Measurements from ENCODE around the gene ORC3.

Gene ORC3

GRCh38 chr6:87630746-87631145 lies 40.8 kb downstream of the ORC3 start:
- TF ChIP-seq GATA2 (IDR thresholded peaks at IDR 0.05; ENCODE audit: low read depth, low read length) (no peak), GATA3 (IDR thresholded peaks at IDR 0.05; ENCODE audit: low read depth, low read length) (no peak)

DNA sequence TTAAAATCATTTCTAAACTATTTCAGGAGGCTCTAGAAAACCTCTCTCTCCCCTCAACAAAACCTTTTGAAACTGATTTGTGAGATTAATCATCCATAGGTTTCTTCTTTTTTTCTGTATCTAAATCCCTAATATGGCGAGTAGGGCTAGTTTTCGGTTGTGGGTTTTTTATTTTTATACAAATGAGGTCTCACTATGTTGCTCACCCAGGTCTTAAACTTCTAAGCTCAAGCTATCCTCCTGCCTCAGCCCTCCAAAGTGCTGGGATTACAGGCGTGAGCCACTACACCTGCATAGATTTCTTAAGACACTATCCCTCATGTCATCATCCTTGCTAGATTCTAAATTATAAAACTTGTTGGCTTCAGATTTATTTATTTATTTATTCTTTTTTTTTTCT lies 43.9 kb downstream of the ORC3 start:
- TF ChIP-seq GATA3 (IDR thresholded peaks at IDR 0.05; ENCODE audit: low read depth, low read length) (no peak), GATA2 (IDR thresholded peaks at IDR 0.05; ENCODE audit: low read depth, low read length) (no peak)

DNA sequence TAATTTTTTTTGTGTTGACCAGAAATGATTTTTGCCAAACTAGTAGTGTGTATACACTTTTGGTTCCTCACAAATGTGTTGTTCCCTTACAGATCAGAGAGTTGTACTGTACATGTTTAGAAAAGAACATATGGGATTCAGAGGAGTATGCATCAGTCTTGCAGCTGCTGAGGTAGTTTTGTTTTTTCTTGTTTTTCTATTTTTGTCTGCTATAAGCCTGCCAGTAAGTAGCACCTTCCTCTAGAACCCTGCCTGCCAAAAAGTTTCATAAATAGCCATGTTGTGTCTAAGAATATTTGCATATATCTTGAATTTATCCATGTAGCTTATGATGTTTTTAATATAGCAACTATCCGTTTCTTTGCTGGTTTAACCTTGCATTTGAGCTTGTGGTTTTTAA lies 46.4 kb downstream of the ORC3 start:
- TF ChIP-seq GATA2 (IDR thresholded peaks at IDR 0.05; ENCODE audit: low read depth, low read length) (no peak), GATA3 (IDR thresholded peaks at IDR 0.05; ENCODE audit: low read depth, low read length) (no peak)

GRCh38 chr6:87637106-87637505 lies 47.2 kb downstream of the ORC3 start:
- TF ChIP-seq GATA3 (IDR thresholded peaks at IDR 0.05; ENCODE audit: low read depth, low read length): no peak
- no peak for TF ChIP-seq GATA2 (IDR thresholded peaks at IDR 0.05; ENCODE audit: low read depth, low read length)

- TF ChIP-seq GATA2 (IDR thresholded peaks at IDR 0.05; ENCODE audit: low read depth, low read length): no peak
Measured at GRCh38 chr6:87639373-87639772, 49.4 kb downstream of the ORC3 start.

GRCh38 chr6:87641065-87641692 lies 51.2 kb downstream of the ORC3 start:
- TF ChIP-seq GATA3 (IDR thresholded peaks at IDR 0.05; ENCODE audit: low read depth, low read length): no peak
- TF ChIP-seq GATA2 (IDR thresholded peaks at IDR 0.05; ENCODE audit: low read depth, low read length): no peak

DNA sequence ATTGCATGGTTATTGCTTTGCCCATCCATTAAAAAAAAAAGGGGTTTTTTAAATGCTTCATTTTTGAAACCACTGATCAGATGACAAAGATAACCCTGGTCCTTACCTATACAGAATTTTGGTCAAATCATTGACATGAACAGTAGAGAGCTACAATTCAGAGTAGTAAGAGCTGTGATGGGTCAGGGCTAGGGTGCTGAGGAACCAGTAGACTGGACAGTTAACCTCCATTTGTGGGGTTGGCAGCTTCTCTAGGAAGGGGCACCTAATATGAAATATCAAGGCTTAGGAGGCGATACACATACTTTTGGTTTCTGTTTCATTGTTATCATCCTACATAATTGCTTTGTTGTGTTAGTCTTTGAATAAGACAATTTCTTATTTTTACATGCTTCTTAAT lies 55.1 kb downstream of the ORC3 start:
- TF ChIP-seq GATA2 (IDR thresholded peaks at IDR 0.05; ENCODE audit: low read depth, low read length) (no peak), GATA3 (IDR thresholded peaks at IDR 0.05; ENCODE audit: low read depth, low read length) (no peak)

- no peak for TF ChIP-seq GATA3 (IDR thresholded peaks at IDR 0.05; ENCODE audit: low read depth, low read length)
- TF ChIP-seq GATA2 (IDR thresholded peaks at IDR 0.05; ENCODE audit: low read depth, low read length): no peak
Measured at GRCh38 chr6:87653074-87653962, 63.4 kb downstream of the ORC3 start.

GRCh38 chr6:87654122-87654521 lies 64.2 kb downstream of the ORC3 start:
- no peak for TF ChIP-seq GATA3 (IDR thresholded peaks at IDR 0.05; ENCODE audit: low read depth, low read length)
- TF ChIP-seq GATA2 (IDR thresholded peaks at IDR 0.05; ENCODE audit: low read depth, low read length): no peak

DNA sequence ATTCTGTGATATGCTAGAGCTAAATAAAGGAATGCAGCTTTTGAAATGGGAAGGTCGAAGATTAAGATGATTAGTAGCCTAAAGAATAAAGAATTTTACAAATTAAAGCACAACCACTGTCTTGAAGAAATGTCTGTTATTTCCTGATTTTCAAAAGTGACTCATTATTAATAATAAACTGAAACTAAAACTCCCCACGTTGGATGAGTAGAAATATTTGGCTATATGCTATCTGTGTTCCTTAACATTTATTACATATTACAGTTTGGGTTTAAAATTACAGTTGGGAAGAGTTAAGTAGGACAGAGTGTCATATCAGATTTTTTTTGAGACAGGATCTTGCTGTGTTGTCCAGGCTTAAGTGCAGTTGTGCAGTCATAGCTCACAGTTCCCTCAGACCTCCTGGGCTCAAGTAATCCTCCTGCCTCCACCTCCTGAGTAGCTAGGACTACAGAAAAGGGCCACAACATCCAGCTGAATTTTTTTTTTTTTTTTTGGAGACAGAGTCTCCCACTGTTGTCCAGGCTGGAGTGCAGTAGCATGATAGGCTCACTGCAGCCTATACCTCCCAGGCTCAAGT lies 65.0 kb downstream of the ORC3 start:
- TF ChIP-seq GATA3 (IDR thresholded peaks at IDR 0.05; ENCODE audit: low read depth, low read length) (no peak), GATA2 (IDR thresholded peaks at IDR 0.05; ENCODE audit: low read depth, low read length) (no peak)

- TF ChIP-seq GATA3 (IDR thresholded peaks at IDR 0.05; ENCODE audit: low read depth, low read length) (no peak), GATA2 (IDR thresholded peaks at IDR 0.05; ENCODE audit: low read depth, low read length) (no peak)
Measured at GRCh38 chr6:87655824-87656223, 65.9 kb downstream of the ORC3 start.

GRCh38 chr6:87656857-87657256 lies 66.9 kb downstream of the ORC3 start:
- TF ChIP-seq GATA2 (IDR thresholded peaks at IDR 0.05; ENCODE audit: low read depth, low read length) (no peak), GATA3 (IDR thresholded peaks at IDR 0.05; ENCODE audit: low read depth, low read length) (no peak)

- TF ChIP-seq GATA2 (IDR thresholded peaks at IDR 0.05; ENCODE audit: low read depth, low read length) (no peak), GATA3 (IDR thresholded peaks at IDR 0.05; ENCODE audit: low read depth, low read length) (no peak)
Measured at GRCh38 chr6:87658516-87658915, 68.6 kb downstream of the ORC3 start.

GRCh38 chr6:87660226-87660911 lies 70.4 kb downstream of the ORC3 start:
- TF ChIP-seq GATA2 (IDR thresholded peaks at IDR 0.05; ENCODE audit: low read depth, low read length) (no peak), GATA3 (IDR thresholded peaks at IDR 0.05; ENCODE audit: low read depth, low read length) (no peak)
